ENCODE data around the gene SBNO2. TPM values are rescaled to one million over a fixed set of nuclear protein-coding genes. Genes with fewer than 3 reads are reported as not detected.

Gene SBNO2, protein sequence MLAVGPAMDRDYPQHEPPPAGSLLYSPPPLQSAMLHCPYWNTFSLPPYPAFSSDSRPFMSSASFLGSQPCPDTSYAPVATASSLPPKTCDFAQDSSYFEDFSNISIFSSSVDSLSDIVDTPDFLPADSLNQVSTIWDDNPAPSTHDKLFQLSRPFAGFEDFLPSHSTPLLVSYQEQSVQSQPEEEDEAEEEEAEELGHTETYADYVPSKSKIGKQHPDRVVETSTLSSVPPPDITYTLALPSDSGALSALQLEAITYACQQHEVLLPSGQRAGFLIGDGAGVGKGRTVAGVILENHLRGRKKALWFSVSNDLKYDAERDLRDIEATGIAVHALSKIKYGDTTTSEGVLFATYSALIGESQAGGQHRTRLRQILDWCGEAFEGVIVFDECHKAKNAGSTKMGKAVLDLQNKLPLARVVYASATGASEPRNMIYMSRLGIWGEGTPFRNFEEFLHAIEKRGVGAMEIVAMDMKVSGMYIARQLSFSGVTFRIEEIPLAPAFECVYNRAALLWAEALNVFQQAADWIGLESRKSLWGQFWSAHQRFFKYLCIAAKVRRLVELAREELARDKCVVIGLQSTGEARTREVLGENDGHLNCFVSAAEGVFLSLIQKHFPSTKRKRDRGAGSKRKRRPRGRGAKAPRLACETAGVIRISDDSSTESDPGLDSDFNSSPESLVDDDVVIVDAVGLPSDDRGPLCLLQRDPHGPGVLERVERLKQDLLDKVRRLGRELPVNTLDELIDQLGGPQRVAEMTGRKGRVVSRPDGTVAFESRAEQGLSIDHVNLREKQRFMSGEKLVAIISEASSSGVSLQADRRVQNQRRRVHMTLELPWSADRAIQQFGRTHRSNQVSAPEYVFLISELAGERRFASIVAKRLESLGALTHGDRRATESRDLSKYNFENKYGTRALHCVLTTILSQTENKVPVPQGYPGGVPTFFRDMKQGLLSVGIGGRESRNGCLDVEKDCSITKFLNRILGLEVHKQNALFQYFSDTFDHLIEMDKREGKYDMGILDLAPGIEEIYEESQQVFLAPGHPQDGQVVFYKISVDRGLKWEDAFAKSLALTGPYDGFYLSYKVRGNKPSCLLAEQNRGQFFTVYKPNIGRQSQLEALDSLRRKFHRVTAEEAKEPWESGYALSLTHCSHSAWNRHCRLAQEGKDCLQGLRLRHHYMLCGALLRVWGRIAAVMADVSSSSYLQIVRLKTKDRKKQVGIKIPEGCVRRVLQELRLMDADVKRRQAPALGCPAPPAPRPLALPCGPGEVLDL (N-terminal part only)
- 10 to 100 TPM; 22.2 to 49.8 (median 30.9) TPM for total RNA-seq

- TF ChIP-seq, protein P1, sequence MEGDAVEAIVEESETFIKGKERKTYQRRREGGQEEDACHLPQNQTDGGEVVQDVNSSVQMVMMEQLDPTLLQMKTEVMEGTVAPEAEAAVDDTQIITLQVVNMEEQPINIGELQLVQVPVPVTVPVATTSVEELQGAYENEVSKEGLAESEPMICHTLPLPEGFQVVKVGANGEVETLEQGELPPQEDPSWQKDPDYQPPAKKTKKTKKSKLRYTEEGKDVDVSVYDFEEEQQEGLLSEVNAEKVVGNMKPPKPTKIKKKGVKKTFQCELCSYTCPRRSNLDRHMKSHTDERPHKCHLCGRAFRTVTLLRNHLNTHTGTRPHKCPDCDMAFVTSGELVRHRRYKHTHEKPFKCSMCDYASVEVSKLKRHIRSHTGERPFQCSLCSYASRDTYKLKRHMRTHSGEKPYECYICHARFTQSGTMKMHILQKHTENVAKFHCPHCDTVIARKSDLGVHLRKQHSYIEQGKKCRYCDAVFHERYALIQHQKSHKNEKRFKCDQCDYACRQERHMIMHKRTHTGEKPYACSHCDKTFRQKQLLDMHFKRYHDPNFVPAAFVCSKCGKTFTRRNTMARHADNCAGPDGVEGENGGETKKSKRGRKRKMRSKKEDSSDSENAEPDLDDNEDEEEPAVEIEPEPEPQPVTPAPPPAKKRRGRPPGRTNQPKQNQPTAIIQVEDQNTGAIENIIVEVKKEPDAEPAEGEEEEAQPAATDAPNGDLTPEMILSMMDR (IDR thresholded peaks at IDR 0.05 in 4 of 5, conservative IDR thresholded peaks at IDR 0.05 in 1 of 5), result no peak
- TF ChIP-seq POLR2A (IDR thresholded peaks at IDR 0.05), result peak; percentile 83
- H3K27me3 ChIP-seq, result peaks cover 0 to 12% (median 0%) of the 10 kb centered on the region in 3 donors
Observed at GRCh38 chr19:1173845-1174809, at the start of gene SBNO2. TSS of gene SBNO2 (minus strand) at chr19:1174268. CDS start at chr19:1154276, 19,992 bp downstream.

DNA sequence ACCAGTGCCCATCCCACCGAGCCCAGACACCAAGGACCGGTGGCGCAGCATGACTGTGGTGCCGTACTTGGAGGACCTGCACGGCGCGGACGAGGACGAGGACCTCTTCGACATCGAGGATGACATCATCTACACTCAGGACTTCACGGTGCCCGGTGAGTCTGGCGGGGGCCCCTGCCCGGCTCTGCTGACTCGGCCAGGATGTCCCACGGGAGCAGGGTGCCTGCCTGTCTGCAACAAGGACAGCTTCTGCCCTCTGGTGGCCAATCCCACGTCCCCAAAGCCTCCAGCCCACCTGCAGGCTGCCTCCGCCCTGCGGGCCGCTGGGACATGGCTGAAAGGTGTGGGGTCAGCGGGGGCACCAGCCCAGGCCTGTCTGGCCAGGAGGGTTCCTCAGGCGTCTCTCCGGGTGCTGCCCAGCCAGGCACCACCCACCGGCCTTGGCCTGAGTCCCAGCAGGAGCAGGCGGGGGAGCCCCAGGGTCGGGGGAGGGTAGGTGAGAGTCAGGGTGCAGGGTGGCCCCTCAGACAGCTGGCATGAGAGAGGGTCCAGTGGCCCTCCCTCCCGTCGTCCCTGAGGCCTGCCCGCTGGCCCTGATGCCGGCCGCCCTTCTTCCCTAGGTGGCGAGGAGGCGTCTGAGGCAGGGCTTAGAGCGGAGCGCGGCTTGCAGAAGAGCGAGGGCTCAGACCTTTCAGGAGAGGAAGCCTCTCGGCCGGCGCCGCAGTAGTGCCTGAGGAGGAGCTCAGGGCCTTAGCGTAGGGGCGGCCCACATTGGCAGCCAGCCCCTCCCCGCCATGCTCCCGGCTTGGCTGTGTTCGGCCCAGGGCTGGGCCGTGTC is 49.2 kb upstream of the SBNO2 start:
- Histone ChIP-seq H3K36me3 (peaks cover 0 to 49% of the 10 kb centered on the region in 2 donors), H3K4me3 (no peak overlapping the region), H3K27ac (peak overlapping the region in 1 of 4 donors; percentile 14), H3K4me1 (peaks cover 18 to 39% of the 10 kb centered on the region in 2 donors), H3K27me3 (no peaks in the 10 kb centered on the region), H3K9me3 (no peaks in the 10 kb centered on the region)
- ATAC-seq (no peak), DNase-seq (no peak)
- TF ChIP-seq, protein P1 (IDR thresholded peaks at IDR 0.05 in 4 of 5, conservative IDR thresholded peaks at IDR 0.05 in 1 of 5), result peak in 4 of 5 experiments; percentile 35 to 57 (median 56)
- no peak for TF ChIP-seq POLR2A (IDR thresholded peaks at IDR 0.05)
- intact Hi-C loops (cut with DNase I; ENCODE audit: low total_unique reads) (no loop called here), in situ Hi-C loops (cut with MboI; ENCODE audit: low sequenced_read_pairs in 4 of 4) (no loop called here)

More at GRCh38 chr19:1173845-1174809, at the start of gene SBNO2:
- ATAC-seq (peak; percentile 74 to 76), DNase-seq (peak; percentile 72 to 80)
- H3K9me3 ChIP-seq, result no peaks in the 10 kb centered on the region
- in situ Hi-C loops (cut with MboI; ENCODE audit: low sequenced_read_pairs in 4 of 4), result no loop called here
- intact Hi-C loops (cut with DNase I; ENCODE audit: low total_unique reads), result loop anchor here (2.0 to 5.0 kb wide), 3 partner anchors 21 to 68 kb away; partner anchors contain the start of gene ATP5F1D
- H3K27ac ChIP-seq, result peak within 1 kb of the TSS; percentile 86 to 87 (median 87)
- H3K36me3 ChIP-seq, result no peaks in the 10 kb centered on the region
- H3K4me3 ChIP-seq, result peak within 1 kb of the TSS; percentile 67 to 92 (median 73)
- H3K4me1 ChIP-seq, result peaks cover 12 to 21% of the 10 kb centered on the region in 2 donors

GRCh38 chr19:1222394-1222793 is 48.3 kb upstream of the SBNO2 start:
- ATAC-seq (no peak), DNase-seq (no peak)
- H3K27ac ChIP-seq, result peak overlapping the region; percentile 68 to 97 (median 95)
- H3K4me1 ChIP-seq, result peaks cover 25 to 48% of the 10 kb centered on the region in 2 donors
- in situ Hi-C loops (cut with MboI; ENCODE audit: low sequenced_read_pairs in 4 of 4) (no loop called here), intact Hi-C loops (cut with DNase I; ENCODE audit: low total_unique reads) (no loop called here)
- no peaks in the 10 kb centered on the region for H3K9me3 ChIP-seq
- H3K27me3 ChIP-seq, result no peaks in the 10 kb centered on the region
- H3K4me3 ChIP-seq, result no peak overlapping the region
- H3K36me3 ChIP-seq, result peaks cover 0 to 49% of the 10 kb centered on the region in 2 donors
- TF ChIP-seq, protein P1 (IDR thresholded peaks at IDR 0.05 in 4 of 5, conservative IDR thresholded peaks at IDR 0.05 in 1 of 5), result no peak
- TF ChIP-seq POLR2A (IDR thresholded peaks at IDR 0.05), result no peak
